ES-I3 (cell line): Measurements from ENCODE around the gene SDR39U1.

Experiments used
- H3K36me3 ChIP-seq: 2 replicates; pipeline ENCODE4 v1.6.1; 2013; ENCODE audit warnings: mild to moderate bottlenecking, low read length, control low read depth, moderate library complexity; ENCODE audit not compliant: insufficient read depth
- H3K4me1 ChIP-seq: 2 replicates; pipeline ENCODE4 v1.6.1; 2013; ENCODE audit warnings: mild to moderate bottlenecking, control low read depth, low read length; ENCODE audit not compliant: insufficient read depth
- H3K9ac ChIP-seq: 2 replicates; pipeline ENCODE4 v1.6.1; 2013; ENCODE audit warnings: low read depth, mild to moderate bottlenecking, low read length, moderate library complexity
- H3K9me3 ChIP-seq: 2 replicates; pipeline ENCODE4 v1.6.1; 2013; ENCODE audit warnings: mild to moderate bottlenecking, low read length, moderate library complexity; ENCODE audit not compliant: control insufficient read depth, insufficient read depth

Gene SDR39U1

GRCh38 chr14:24428628-24429394 lies 13.8 kb downstream of the SDR39U1 start:
- Histone ChIP-seq H3K4me1 (peaks cover 9% of the 10 kb centered on the region), H3K36me3 (no peaks in the 10 kb centered on the region), H3K9me3 (no peaks in the 10 kb centered on the region), H3K9ac (no peak overlapping the region; the same call in 1 of the 2 replicates)

- Histone ChIP-seq H3K9me3 (no peaks in the 10 kb centered on the region), H3K4me1 (peaks cover 9% of the 10 kb centered on the region), H3K9ac (no peak overlapping the region), H3K36me3 (no peaks in the 10 kb centered on the region)
Measured at GRCh38 chr14:24427537-24428508, 14.8 kb downstream of the SDR39U1 start.

GRCh38 chr14:24426912-24427536 lies 15.6 kb downstream of the SDR39U1 start:
- Histone ChIP-seq H3K4me1 (peaks cover 9% of the 10 kb centered on the region), H3K36me3 (no peaks in the 10 kb centered on the region), H3K9me3 (no peaks in the 10 kb centered on the region), H3K9ac (no peak overlapping the region)

- Histone ChIP-seq H3K4me1 (peaks cover 7% of the 10 kb centered on the region), H3K9ac (no peak overlapping the region), H3K9me3 (no peaks in the 10 kb centered on the region)
Measured at GRCh38 chr14:24426150-24426911, 16.2 kb downstream of the SDR39U1 start.

GRCh38 chr14:24425704-24426103 lies 16.9 kb downstream of the SDR39U1 start:
- H3K9ac ChIP-seq: no peak overlapping the region
- no peaks in the 10 kb centered on the region for H3K9me3 ChIP-seq
- H3K36me3 ChIP-seq: no peaks in the 10 kb centered on the region
- H3K4me1 ChIP-seq: peaks cover 4% of the 10 kb centered on the region

More at GRCh38 chr14:24426150-24426911, 16.2 kb downstream of the SDR39U1 start:
- H3K36me3 ChIP-seq: no peaks in the 10 kb centered on the region

- no peak overlapping the region for H3K9ac ChIP-seq
- peaks cover 4% of the 10 kb centered on the region for H3K4me1 ChIP-seq
Measured at GRCh38 chr14:24422694-24423601, 19.6 kb downstream of the SDR39U1 start.

GRCh38 chr14:24422261-24422660 lies 20.3 kb downstream of the SDR39U1 start:
- no peaks in the 10 kb centered on the region for H3K9me3 ChIP-seq

More at GRCh38 chr14:24422694-24423601, 19.6 kb downstream of the SDR39U1 start:
- Histone ChIP-seq H3K9me3 (no peaks in the 10 kb centered on the region), H3K36me3 (no peaks in the 10 kb centered on the region; the same call in 1 of the 2 replicates)

GRCh38 chr14:24418492-24418873 lies 24.1 kb downstream of the SDR39U1 start:
- Histone ChIP-seq H3K36me3 (no peaks in the 10 kb centered on the region; the same call in 1 of the 2 replicates), H3K4me1 (no peaks in the 10 kb centered on the region), H3K9me3 (no peaks in the 10 kb centered on the region), H3K9ac (no peak overlapping the region)

More at GRCh38 chr14:24422261-24422660, 20.3 kb downstream of the SDR39U1 start:
- no peaks in the 10 kb centered on the region; the same call in 1 of the 2 replicates for H3K36me3 ChIP-seq
- H3K4me1 ChIP-seq: peaks cover 4% of the 10 kb centered on the region
- H3K9ac ChIP-seq: no peak overlapping the region

GRCh38 chr14:24417832-24418491 lies 24.6 kb downstream of the SDR39U1 start:
- Histone ChIP-seq H3K4me1 (no peaks in the 10 kb centered on the region), H3K9ac (no peak overlapping the region), H3K9me3 (no peaks in the 10 kb centered on the region), H3K36me3 (no peaks in the 10 kb centered on the region; the same call in 1 of the 2 replicates)

- Histone ChIP-seq H3K36me3 (no peaks in the 10 kb centered on the region; the same call in 1 of the 2 replicates), H3K9me3 (no peaks in the 10 kb centered on the region), H3K4me1 (no peaks in the 10 kb centered on the region), H3K9ac (no peak overlapping the region)
Measured at GRCh38 chr14:24416932-24417619, 25.5 kb downstream of the SDR39U1 start.

- Histone ChIP-seq H3K9ac (no peak overlapping the region), H3K9me3 (no peaks in the 10 kb centered on the region), H3K36me3 (no peaks in the 10 kb centered on the region; the same call in 1 of the 2 replicates), H3K4me1 (no peaks in the 10 kb centered on the region)
Measured at GRCh38 chr14:24416254-24416931, 26.2 kb downstream of the SDR39U1 start.
